NCI-H748 (cell line): ENCODE measurements around the gene POLR2L.

ENCODE experiments used
- DNase-seq: peaks from one replicate; lab custom pipeline; 2025; ENCODE audit not compliant: unreplicated experiment; lab: John Stamatoyannopoulos, UW

Gene POLR2L

GRCh38 chr11:828506-829175, 13.7 kb downstream of the POLR2L start:
- DNase-seq = no peak

GRCh38 chr11:827897-828192, 14.5 kb downstream of the POLR2L start, which contains the start of gene CRACR2B:
TSS of gene CRACR2B (plus strand) at chr11:827919. CDS start at chr11:828608, 689 bp downstream.
- no peak for DNase-seq

GRCh38 chr11:827146-827896, 15.0 kb downstream of the POLR2L start:
- DNase-seq = peak; percentile 33

GRCh38 chr11:826836-827145, 15.5 kb downstream of the POLR2L start:
- no peak for DNase-seq

GRCh38 chr11:826227-826621, 16.1 kb downstream of the POLR2L start:
- DNase-seq = no peak

GRCh38 chr11:825366-826226, 16.7 kb downstream of the POLR2L start:
- no peak for DNase-seq

- DNase-seq = peak; percentile 41
These were observed 17.4 kb downstream of the POLR2L start for GRCh38 chr11:824942-825341.

GRCh38 chr11:824292-824880, 17.9 kb downstream of the POLR2L start:
- DNase-seq = peak; percentile 88

- peak; percentile 62 for DNase-seq
These were observed 18.7 kb downstream of the POLR2L start for GRCh38 chr11:823441-824291.

GRCh38 chr11:821512-822371, 20.6 kb downstream of the POLR2L start:
- DNase-seq = no peak

GRCh38 chr11:820655-821511, 21.4 kb downstream of the POLR2L start:
- DNase-seq = no peak

GRCh38 chr11:819943-820649, 22.2 kb downstream of the POLR2L start:
- peak; percentile 93 for DNase-seq

GRCh38 chr11:819129-819931, 23.0 kb downstream of the POLR2L start:
- peak; percentile 92 for DNase-seq

GRCh38 chr11:818396-819128, 23.8 kb downstream of the POLR2L start, which contains the start of gene PNPLA2:
TSS of gene PNPLA2 (plus strand) at chr11:818914. CDS start at chr11:819719, 805 bp downstream.
- no peak for DNase-seq

GRCh38 chr11:816433-816779, 25.9 kb downstream of the POLR2L start:
- no peak for DNase-seq

- no peak for DNase-seq
These were observed 26.5 kb downstream of the POLR2L start for GRCh38 chr11:815675-816432.
